Transverse colon (tissue), 4 donors: ENCODE results near the gene HELZ2. TPM values are rescaled to one million over a fixed set of nuclear protein-coding genes. Genes with fewer than 3 reads are reported as not detected.

Source experiments
- DNase-seq: peaks from one replicate; pipeline ENCODE4 v3.0.0-alpha.2; 2019
- H3K27ac ChIP-seq, 4 donors: fragments of 200-600 bp; sonication (generic); 2 replicates each; pipeline ENCODE4 v1.5.1; 2016 to 2018; ENCODE audit warnings: inconsistent platforms in 4 of 4
- H3K27me3 ChIP-seq: fragments of 200-600 bp; sonication (generic); 2 replicates; pipeline ENCODE4 v1.5.1; 2017; ENCODE audit warnings: inconsistent platforms
- H3K36me3 ChIP-seq, 4 donors: fragments of 200-600 bp; sonication (generic); 2 replicates each; pipeline ENCODE4 v1.5.1; 2017 to 2019; ENCODE audit warnings: inconsistent platforms in 4 of 4
- H3K4me1 ChIP-seq, 4 donors: fragments of 200-600 bp; sonication (generic); 2 replicates each; pipeline ENCODE4 v1.5.1; 2017 to 2020; ENCODE audit warnings: inconsistent platforms in 4 of 4
- H3K4me3 ChIP-seq, 4 donors: fragments of 200-600 bp; sonication (generic); 1 replicate in 1 of 4; 2 replicates in 3 of 4; pipeline versions ENCODE4 v1.5.1 to v1.6.1; 2017 to 2019; ENCODE audit warnings: inconsistent platforms in 4 of 4
- H3K9me3 ChIP-seq, 2 donors: fragments of 200-600 bp; sonication (generic); 2 replicates each; pipeline ENCODE4 v1.5.1; 2017 to 2019; ENCODE audit warnings: inconsistent platforms in 2 of 2
- EP300 ChIP-seq: sonication (generic); formaldehyde crosslinking; IDR thresholded peaks from one replicate; pipeline ENCODE4 v1.6.1; 2017; ENCODE audit warnings: antibody characterized with exemption, low read depth
- POLR2A ChIP-seq: fragments of 450-650 bp; IDR thresholded peaks from one replicate; pipeline ENCODE4 v1.6.1; 2016; ENCODE audit warnings: antibody characterized with exemption, mild to moderate bottlenecking, moderate library complexity
- POLR2AphosphoS5 ChIP-seq, 3 donors: sonication (generic); formaldehyde crosslinking; IDR thresholded peaks; one replicate each; pipeline ENCODE4 v1.6.1; 2016; ENCODE audit warnings: antibody characterized with exemption in 3 of 3
- WGBS, 2 donors: methylation state at CpG; one replicate each; pipeline ENCODE4 v1.1.5; 2018; ENCODE audit warnings: low coverage in 1 of 2; 5-methylcytosine and 5-hydroxymethylcytosine counted together
- in situ Hi-C, 4 donors: fragments of 200-750 bp; cut with MboI; loops; one replicate each; pipeline versions ENCODE4 v1.15.0 to v1.15.1; 2017; ENCODE audit warnings: low sequenced_read_pairs in 3 of 4, low pct_ligation_motif_present in 1 of 4, low pct_unique_long_range_greater_than_20kb in 1 of 4
- intact Hi-C: fragments of 100-400 bp; cut with DNase I; formaldehyde crosslinking; loops from one replicate; pipeline ENCODE4 v1.15.1; 2023; ENCODE audit warnings: low total_unique reads
- total RNA-seq, 4 donors: library from RNA; depleted of rRNA; stranded (reverse); fragments of >200 nt; gene quantifications; one replicate each; pipeline ENCODE4 v1.1.0, GENCODE V29; 2016
- TF ChIP-seq, protein P1 (sequence below), 5 experiments: fragments of 200-600 bp in 3 of 5; fragments of 450-650 bp in 2 of 5; sonication (generic) in 3 of 5; IDR thresholded peaks; 1 replicate in 2 of 5; 2 replicates in 3 of 5; pipeline ENCODE4 v1.5.1; 2016 to 2017; ENCODE audit warnings: antibody characterized with exemption in 5 of 5, inconsistent platforms in 3 of 5, mild to moderate bottlenecking in 2 of 5, moderate library complexity in 1 of 5

The HELZ2 gene
- total RNA-seq, 4 donors from 2014 or later, result 32.9 to 49.4 (median 38.8) TPM

GRCh38 chr20:63595416-63596127, 21.5 kb upstream of the HELZ2 start:
- no peak overlapping the region for H3K27ac ChIP-seq
- H3K27me3 ChIP-seq, result no peaks in the 10 kb centered on the region
- H3K9me3 ChIP-seq, result no peaks in the 10 kb centered on the region
- WGBS, 2 donors, result 87 to 90% methylated on average over 3 to 19 of the region's 30 CpGs
- no peak for TF ChIP-seq EP300
- no peak for TF ChIP-seq POLR2AphosphoS5 (IDR thresholded peaks at IDR 0.05)
- TF ChIP-seq, protein P1, sequence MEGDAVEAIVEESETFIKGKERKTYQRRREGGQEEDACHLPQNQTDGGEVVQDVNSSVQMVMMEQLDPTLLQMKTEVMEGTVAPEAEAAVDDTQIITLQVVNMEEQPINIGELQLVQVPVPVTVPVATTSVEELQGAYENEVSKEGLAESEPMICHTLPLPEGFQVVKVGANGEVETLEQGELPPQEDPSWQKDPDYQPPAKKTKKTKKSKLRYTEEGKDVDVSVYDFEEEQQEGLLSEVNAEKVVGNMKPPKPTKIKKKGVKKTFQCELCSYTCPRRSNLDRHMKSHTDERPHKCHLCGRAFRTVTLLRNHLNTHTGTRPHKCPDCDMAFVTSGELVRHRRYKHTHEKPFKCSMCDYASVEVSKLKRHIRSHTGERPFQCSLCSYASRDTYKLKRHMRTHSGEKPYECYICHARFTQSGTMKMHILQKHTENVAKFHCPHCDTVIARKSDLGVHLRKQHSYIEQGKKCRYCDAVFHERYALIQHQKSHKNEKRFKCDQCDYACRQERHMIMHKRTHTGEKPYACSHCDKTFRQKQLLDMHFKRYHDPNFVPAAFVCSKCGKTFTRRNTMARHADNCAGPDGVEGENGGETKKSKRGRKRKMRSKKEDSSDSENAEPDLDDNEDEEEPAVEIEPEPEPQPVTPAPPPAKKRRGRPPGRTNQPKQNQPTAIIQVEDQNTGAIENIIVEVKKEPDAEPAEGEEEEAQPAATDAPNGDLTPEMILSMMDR (IDR thresholded peaks at IDR 0.05), result no peak
- TF ChIP-seq POLR2A, result no peak
- H3K4me3 ChIP-seq, result no peak overlapping the region
- DNase-seq, result no peak
- H3K36me3 ChIP-seq, result peaks cover 0 to 27% (median 5%) of the 10 kb centered on the region in 4 donors
- in situ Hi-C loops, result no loop called here
- H3K4me1 ChIP-seq, result no peaks in the 10 kb centered on the region
- intact Hi-C loops, result no loop called here

DNA sequence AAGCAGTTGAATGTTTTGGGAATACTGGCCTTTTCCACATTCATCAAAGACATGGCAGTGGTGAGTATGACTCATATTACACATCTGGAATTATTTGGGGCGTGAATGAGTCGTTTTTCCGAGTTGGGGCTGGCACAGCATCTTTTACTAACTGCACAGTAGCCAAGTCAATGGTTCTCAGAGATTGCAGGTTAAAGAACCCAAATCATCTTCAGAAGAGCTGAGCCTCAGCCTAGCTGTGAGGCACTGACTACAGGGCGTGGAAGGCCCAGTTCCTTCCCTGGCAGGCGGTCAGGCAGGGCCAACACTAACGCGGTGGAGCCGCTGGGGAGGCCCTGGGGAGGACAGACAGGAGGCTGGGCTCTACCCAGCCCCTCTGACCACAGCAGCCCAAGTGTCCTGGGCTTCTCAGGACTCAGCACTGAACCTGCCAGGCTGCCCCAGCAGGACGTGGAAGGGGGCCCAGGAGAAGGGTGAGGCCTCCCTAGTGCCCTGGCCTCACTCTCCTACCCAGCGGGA, 20.1 kb upstream of the HELZ2 start:
- no peak overlapping the region for H3K4me3 ChIP-seq
- peak overlapping the region in 1 of 4 donors; percentile 34 for H3K27ac ChIP-seq
- DNase-seq, result no peak
- H3K27me3 ChIP-seq, result no peaks in the 10 kb centered on the region
- in situ Hi-C loops (no loop called here), intact Hi-C loops (no loop called here)
- H3K36me3 ChIP-seq, result peaks cover 0 to 18% (median 5%) of the 10 kb centered on the region in 4 donors
- no peaks in the 10 kb centered on the region for H3K4me1 ChIP-seq
- WGBS, 2 donors, result 82% methylated on average over 7 of the region's 10 CpGs; no CpG with 5 or more reads in 1 of the 2 donors
- no peak for TF ChIP-seq POLR2AphosphoS5 (IDR thresholded peaks at IDR 0.05)
- no peak for TF ChIP-seq EP300
- no peak for TF ChIP-seq POLR2A
- TF ChIP-seq, protein P1 (IDR thresholded peaks at IDR 0.05), result no peak
- H3K9me3 ChIP-seq, result no peaks in the 10 kb centered on the region

DNA sequence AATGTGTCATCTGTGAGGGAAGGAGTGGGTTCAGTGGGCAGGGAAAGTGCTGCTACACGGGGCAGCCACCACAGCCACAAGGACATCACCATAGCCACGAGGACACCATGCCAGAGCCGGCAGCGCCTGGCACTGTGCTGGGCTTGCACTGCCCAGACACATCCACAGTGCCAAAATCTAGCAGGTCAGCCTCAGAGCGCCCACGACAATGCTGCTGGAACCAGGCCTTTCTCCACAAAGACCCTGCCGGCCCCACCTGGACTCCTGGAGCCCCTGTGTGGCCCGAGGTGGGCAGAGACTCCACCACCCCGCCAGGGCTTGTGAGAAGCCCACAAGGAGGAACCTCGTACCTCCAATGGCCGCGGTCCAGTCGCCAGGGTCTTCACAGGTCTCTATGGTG, 18.6 kb upstream of the HELZ2 start:
- Histone ChIP-seq H3K4me1 (no peaks in the 10 kb centered on the region), H3K27me3 (no peaks in the 10 kb centered on the region), H3K36me3 (peaks cover 0 to 18% (median 4%) of the 10 kb centered on the region in 4 donors), H3K27ac (no peak overlapping the region), H3K4me3 (no peak overlapping the region), H3K9me3 (no peaks in the 10 kb centered on the region)
- no peak for DNase-seq
- in situ Hi-C loops (no loop called here), intact Hi-C loops (no loop called here)
- 95% methylated on average over 12 of the region's 13 CpGs; no CpG with 5 or more reads in 1 of the 2 donors for WGBS, 2 donors
- TF ChIP-seq POLR2AphosphoS5 (IDR thresholded peaks at IDR 0.05) (no peak), POLR2A (no peak), EP300 (no peak)
- TF ChIP-seq, protein P1 (IDR thresholded peaks at IDR 0.05), result no peak

GRCh38 chr20:63591786-63592355, 17.8 kb upstream of the HELZ2 start:
- Histone ChIP-seq H3K27me3 (no peaks in the 10 kb centered on the region), H3K4me3 (no peak overlapping the region), H3K36me3 (peaks cover 0 to 18% (median 4%) of the 10 kb centered on the region in 4 donors), H3K4me1 (no peaks in the 10 kb centered on the region), H3K9me3 (no peaks in the 10 kb centered on the region), H3K27ac (no peak overlapping the region)
- in situ Hi-C loops (no loop called here), intact Hi-C loops (no loop called here)
- DNase-seq, result no peak
- WGBS, 2 donors, result 93% methylated on average over 28 of the region's 28 CpGs; no CpG with 5 or more reads in 1 of the 2 donors
- TF ChIP-seq, protein P1 (IDR thresholded peaks at IDR 0.05), result no peak
- no peak for TF ChIP-seq POLR2AphosphoS5 (IDR thresholded peaks at IDR 0.05)
- no peak for TF ChIP-seq EP300
- no peak for TF ChIP-seq POLR2A
